NCI-H187 (cell line): ENCODE results near the gene USP4.
"Not testable (repeated sequence)": the region's sequence is repeated elsewhere in the genome, so short reads cannot be mapped to it uniquely, and the experiment has no call there.

Source experiments
- DNase-seq, 2 experiments: peaks; one replicate each; lab custom pipeline; 2025; lab: John Stamatoyannopoulos, UW

Gene USP4, protein sequence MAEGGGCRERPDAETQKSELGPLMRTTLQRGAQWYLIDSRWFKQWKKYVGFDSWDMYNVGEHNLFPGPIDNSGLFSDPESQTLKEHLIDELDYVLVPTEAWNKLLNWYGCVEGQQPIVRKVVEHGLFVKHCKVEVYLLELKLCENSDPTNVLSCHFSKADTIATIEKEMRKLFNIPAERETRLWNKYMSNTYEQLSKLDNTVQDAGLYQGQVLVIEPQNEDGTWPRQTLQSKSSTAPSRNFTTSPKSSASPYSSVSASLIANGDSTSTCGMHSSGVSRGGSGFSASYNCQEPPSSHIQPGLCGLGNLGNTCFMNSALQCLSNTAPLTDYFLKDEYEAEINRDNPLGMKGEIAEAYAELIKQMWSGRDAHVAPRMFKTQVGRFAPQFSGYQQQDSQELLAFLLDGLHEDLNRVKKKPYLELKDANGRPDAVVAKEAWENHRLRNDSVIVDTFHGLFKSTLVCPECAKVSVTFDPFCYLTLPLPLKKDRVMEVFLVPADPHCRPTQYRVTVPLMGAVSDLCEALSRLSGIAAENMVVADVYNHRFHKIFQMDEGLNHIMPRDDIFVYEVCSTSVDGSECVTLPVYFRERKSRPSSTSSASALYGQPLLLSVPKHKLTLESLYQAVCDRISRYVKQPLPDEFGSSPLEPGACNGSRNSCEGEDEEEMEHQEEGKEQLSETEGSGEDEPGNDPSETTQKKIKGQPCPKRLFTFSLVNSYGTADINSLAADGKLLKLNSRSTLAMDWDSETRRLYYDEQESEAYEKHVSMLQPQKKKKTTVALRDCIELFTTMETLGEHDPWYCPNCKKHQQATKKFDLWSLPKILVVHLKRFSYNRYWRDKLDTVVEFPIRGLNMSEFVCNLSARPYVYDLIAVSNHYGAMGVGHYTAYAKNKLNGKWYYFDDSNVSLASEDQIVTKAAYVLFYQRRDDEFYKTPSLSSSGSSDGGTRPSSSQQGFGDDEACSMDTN

DNA sequence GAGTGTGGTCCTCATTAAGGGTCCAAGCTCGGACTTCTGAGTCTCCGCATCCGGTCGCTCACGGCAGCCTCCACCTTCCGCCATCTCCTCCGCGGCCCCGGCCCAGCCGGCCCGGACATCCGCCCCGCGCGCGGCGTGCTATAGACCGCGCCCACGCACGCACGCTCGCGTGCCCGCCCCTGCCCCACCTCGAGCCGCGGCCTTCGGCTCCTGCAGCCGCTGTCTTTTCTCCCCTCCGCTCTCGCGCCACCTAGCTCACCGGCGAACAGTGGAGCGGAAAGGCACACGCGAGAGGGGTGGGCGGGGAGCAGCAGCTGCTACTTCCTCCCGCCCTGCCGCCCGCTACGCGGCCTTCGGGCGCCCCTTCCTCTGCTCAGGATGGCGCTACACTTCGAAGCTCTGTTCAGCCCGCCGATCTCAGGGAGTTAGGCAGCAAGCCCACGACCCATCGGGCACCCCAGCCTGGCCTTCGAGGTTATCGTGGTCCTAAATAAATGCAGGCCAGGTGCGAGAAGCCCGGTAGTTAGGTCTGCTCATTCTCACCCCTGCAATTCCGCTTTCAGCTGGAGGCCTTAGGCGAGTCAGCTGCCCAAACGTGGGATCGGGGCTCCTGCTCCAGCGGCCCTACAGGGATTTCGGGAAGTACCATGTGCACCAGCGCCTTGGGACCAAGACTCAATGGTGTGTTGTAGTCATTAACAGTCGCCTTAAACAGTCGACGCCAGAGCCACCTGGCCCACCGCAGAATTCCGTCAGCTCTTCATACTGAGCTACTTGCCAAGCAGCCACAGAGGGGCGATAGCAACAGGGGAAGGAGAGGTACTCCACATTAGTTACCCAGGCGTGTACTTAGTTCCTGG is at the start of gene USP4:
USP4 (minus strand) TSS at position 113 of the 860 bp plus-strand sequence; CDS start at position 84, 29 bp downstream.
- peak; percentile 46 to 70 for DNase-seq

DNA sequence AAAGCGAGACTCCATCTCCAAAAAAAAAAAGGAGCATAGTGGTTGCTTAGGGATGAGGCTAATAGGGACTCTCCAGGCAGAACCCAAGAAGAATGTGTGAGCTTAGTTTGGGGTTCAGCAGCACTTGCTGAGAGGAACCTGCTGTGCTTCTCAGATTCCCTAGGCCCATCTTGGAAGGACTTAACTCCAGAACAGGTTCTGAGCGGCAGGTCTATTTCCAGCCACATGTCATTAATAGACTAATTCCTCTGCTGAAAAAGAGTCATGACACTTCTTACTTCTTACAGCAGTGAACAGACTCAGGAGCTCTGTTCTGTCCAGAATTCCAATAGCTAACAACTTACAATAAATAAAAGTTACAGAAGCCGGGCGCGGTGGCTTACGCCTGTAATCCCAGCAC is 49.4 kb upstream of the USP4 start:
- DNase-seq = no peak

DNA sequence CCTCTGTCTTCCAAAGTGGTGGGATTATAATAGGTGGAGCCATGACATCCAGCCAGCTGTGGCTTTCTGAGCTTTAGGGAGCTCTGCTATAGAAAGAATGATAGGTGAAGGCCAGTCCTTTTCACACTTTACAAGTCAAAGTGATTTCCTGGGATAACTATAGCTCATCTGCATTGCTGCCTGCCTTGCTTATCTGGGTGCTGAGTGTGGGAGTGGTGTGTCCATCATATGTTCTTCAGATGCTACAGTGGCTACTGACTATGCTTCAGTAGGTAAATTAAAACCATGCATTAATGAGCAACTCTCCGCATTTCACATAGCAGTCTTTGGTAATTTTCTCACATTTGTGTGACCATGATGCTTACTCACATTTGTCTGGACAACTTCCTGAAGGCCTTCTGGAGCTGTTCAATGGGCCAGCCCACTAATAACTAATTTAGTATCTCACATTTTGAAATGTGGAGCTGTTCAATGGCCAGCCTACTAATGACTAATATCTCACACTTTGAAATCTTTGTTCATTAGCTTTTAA is 48.5 kb upstream of the USP4 start:
- DNase-seq = no peak

DNA sequence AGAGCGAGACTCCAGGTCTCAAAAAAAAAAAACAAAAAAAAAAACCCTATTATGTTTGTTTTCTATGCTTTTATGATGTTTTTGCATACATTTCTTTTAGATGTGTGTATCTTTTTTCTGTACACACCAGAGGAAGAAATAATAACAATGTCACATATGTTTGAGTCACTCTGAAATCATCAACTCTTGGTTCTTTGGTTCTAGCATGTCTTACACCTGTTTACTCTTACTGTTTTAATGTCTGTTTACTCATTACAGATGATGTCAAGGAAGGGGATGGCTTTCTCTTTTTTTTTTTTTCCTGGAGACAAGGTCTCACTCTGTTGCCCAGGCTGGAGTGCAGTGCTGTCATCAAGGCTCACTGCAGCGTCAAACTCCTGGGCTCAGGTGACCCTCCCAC is 47.9 kb upstream of the USP4 start:
- no peak for DNase-seq

DNA sequence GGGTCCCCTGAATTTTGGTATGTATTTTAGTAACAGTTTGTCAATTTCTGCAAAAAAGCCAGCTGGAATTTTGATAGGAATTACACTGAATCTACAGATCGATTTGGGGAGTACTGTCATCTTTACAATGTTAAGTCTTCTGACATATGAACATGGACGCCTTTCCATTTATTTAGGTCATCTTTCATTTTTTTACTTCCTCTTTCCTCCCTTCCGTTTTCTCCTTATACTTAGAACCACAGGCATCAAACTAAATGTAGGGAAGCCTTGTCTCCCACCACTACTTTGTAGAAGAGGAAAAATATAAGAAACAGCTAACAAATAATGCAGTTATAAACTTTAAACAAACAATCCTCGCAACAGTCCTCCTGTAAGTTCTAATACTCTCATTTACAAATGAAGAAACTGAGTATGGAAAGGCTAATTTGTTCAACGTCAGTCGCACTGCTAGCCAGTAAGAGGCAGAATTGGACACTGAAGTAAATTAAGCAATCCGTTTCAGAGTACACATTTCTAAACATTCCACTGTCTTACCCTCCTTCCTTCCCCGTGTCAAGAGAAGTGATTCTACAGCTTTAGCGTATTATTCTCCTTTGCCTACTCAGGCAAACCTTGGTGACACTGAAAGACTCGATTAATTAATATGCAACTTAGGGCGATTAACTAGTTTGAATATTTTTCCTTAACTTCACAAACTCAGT is 46.4 kb upstream of the USP4 start:
- no peak for DNase-seq

DNA sequence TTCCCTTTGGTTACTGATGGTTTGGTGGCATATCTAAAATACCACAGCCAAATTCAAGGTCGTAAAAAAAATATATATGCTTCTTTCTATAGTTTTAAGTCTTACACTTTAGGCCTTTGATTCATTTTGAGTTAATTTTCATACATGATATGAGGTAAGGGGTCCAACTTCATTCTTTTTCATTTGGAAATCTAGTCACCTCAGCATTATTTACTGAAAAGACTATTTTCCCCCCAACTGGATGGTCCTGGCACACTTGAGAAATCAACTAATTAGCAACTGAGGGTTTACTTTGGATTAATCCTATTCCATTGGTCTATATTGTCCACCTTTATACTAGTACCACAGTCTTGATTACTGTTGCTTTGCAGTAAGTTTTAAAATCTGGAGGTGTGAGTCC is 45.8 kb upstream of the USP4 start:
- no peak for DNase-seq

DNA sequence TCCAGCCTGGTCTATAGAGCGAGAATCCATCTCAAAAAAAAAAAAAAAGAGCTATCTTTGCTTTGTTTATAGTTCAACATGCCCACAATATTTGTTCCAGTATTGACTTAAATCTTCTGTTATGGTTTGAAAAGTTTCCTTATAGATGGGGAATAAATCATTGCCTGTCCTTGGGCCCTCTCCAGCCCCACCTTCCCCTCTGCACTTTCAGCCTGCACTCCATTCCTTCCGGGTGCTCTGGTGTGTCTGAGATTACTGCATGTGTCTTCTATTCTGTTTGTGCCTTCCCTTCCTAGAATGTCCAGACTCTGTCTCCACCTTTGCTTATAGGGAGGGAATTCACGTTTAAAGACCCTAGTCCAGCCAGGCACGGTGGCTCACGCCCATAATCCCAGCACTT is 43.5 kb upstream of the USP4 start:
- DNase-seq = no peak

DNA sequence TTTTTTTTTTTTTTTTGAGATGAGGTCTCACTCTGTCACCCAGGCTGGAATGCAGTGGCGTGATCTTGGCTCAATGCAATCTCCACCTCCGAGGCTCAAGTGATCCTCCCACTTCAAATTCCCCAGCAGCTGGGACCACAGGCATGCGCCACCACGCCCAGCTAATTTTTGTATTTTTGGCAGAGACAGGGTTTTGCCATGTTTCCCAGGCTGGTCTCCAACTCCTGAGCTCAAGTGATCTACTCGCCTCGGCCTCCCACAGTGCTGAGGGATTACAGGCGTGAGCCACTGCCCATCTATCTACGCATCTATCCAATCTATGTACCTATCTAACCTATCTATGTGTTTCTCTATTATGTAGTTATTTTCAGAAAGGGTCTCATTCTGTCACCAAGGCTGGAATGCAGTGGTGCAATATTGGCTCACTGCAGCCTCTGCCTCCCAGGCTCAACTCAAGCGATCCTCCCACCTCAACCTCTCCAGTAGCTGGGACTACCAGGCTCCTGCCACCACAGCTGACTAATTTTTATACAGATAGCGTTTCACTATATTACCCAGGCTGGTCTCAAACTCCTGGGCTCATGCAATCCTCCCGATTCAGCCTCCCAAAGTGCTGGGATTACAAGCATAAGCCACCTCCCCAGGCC is 38.5 kb upstream of the USP4 start:
- no peak for DNase-seq

DNA sequence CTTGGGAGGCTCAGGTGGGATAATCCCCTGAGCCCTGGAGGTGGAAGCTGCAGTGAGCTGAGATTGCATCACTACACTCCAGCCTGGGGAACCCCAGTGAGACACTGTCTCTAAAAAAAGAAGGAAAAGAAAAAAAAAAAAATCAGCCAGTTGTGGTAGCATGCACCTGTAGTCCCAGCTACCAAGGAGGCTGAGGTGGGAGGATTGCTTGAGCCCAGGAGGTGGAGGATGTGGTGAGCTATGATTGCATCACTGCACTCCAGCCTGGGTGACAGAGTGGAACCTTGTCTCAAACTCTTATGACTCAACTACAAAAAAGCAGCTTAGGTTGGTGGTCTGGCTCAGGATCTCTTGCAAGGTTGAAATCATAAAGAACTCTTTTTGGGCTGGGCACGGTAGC is 37.6 kb upstream of the USP4 start:
- no peak for DNase-seq

DNA sequence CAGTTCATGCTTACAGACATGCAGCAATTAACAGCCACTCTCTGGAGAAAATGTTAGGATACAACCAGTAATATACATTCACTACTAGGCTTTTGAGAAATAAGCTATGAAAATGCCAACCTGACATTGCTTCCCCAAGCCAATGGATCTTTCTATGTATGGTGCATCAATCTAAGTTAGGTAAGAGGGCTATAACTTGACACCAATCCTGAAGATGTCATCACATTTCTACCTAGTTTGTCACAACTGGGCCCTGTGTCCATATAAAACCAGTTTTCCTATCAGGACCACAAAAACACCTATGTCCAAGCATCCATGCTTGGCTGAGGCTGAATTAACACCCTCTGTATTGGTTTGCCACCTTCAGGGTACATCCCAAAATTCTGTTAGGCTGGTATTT is 32.1 kb upstream of the USP4 start:
- no peak for DNase-seq

DNA sequence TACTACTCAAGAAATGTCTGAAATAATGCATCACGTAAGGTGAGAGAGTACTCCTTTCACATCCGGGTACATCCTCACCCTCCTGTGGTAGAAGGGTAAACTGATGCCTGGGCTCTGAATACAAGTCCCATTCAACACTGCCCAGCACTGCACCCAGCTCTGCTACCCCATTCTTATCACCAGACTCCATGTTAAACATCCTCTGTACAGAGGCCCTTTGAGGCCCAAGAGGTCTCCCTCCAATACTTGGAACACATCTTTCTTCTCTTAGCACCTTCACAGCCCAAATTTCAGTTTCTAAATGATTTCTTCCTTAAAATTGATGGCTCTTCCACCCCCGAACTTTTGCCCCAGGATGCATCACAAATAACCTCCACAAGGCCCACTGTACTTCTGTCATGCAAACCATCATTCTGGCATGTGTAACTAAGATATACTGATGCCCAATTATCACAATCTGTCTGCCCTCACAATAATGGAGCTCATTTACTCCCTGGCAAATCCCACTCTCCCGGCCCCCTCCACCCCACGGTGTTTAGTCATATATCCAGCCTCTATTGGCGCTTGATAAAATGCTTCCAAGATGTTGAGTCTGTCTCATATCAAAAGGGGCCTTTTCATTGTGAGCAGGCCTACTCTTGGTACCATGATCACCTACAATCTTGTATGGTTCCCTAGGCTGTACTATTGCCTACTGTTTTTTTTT is 30.9 kb upstream of the USP4 start:
- no peak for DNase-seq

DNA sequence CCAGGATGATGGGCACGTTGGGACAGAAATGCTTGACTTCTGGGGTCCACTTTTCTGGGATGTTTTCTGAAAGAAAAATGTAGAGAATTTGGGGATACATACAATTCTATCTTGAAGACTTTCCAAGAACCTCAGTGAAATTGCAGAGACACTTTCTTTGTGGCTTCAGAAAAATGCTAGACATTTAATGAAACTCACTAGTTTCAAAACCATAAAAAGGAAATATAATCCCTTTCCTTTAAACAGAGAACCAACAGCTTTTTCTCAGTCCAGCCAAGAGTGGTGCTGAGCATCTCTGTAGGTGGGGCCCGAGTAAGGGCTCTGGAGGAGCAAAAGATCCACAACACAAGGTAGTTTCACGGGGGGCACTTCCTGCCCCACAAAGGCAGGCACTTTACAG is 22.7 kb upstream of the USP4 start:
- no peak for DNase-seq

DNA sequence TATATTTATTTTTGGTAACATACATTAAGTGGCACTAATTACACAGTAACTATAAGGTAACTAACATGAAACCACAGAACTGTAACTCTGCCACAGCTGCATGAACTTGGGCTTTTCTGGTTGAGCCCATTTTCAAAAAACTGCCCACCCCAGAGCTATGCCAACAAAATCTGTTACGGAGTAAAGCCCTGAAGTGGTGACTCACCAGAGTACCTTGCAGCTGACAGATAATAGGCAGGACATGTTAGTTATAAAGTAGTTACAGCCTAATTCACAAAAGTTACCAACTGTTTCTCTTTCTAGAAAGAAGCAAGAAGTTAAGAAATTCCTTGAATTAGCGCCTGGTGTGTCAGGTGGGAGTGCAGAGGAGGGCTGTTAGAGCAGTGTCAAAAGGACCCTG is 19.8 kb upstream of the USP4 start:
- DNase-seq = no peak

DNA sequence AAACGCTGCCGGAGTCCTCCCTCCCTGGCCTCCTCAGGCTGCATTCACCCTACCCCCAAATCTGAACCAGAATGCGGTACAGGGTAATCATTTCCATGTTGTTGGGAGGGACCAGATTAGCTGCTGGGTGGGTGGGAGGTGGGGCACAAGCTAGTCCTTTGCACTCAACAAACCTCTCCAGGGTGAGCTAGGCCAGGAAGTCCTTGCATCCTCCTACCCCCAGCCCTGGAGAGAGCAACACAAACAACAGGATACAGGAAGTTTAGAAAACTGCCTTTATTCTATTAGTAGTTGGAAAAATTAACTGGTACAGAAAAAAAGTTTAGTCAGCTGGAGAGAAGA is 19.0 kb upstream of the USP4 start:
- no peak for DNase-seq

DNA sequence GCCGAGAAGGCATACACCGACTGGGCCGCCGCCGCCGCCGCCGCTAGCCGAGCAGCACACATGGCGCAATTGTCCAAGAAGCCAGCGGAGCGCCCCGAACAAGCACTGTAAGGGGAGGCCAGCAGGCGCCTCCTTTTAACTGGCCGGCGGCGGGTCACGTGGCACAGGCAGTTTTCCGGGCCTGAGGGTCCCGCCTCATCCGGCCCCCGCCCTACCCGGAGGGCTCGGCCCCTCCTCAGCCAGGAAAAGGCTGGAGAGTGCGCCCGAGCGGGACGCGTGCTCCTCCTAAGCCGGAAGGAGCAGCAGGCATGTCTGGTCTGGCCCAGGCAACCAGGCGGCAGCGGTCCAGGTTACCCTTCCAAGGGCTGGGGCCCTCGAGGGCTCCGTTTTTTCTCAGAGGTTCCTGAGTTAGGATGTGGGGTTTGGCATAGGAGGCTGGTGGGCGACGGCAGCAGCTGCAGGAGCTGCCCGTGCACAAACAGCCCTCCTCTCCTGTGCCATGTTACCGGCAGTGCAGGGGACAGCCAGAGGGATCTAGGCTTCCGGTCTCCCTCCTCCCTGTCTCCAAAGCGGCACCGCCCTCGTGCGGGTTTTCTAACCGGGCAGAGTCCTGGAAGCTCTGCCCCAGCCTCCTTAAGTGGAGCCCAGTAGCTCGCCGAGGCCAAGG is 18.5 kb upstream of the USP4 start, which contains the start of gene GPX1:
GPX1 (minus strand) TSS at position 137 of the 667 bp plus-strand sequence; CDS start at position 62, 75 bp downstream.
- DNase-seq = peak; percentile 45 to 82

DNA sequence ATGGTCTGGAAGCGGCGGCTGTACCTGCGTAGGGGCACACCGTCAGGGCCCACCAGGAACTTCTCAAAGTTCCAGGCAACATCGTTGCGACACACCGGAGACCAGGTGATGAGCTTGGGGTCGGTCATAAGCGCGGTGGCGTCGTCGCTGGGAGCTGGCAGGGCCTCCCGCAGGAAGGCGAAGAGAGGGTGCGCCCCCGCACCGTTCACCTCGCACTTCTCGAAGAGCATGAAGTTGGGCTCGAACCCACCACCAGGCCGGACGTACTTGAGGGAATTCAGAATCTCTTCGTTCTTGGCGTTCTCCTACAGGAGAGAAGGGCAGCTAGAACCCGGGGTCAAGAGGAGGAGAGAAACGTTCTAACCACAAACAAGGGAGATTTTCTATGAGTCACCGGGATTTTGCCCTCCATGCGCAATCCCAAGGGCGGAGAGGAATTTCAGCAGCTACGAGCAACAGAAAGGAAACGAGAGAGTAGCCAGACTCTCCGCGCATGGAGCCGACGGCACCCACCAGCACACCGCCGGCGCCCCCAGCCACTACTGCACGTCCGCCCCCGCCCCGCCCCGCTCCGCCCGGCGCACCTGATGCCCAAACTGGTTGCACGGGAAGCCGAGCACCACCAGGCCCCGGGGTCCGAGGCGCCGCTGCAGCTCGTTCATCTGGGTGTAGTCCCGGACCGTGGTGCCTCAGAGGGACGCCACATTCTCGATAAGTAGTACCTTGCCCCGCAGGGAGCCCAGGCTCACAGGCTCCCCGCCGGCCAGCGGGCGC is 17.8 kb upstream of the USP4 start:
- not testable (repeated sequence) for DNase-seq

DNA sequence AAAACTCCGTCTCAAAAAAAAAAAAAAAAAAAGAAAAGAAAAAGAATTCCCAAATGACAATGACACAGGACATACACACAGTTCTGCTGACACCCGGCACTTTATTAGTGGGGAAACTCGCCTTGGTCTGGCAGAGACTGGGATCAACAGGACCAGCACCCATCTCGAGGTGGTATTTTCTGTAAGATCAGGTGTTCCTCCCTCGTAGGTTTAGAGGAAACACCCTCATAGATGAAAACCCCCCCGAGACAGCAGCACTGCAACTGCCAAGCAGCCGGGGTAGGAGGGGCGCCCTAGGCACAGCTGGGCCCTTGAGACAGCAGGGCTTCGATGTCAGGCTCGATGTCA is 17.2 kb upstream of the USP4 start:
- not testable (repeated sequence) for DNase-seq

DNA sequence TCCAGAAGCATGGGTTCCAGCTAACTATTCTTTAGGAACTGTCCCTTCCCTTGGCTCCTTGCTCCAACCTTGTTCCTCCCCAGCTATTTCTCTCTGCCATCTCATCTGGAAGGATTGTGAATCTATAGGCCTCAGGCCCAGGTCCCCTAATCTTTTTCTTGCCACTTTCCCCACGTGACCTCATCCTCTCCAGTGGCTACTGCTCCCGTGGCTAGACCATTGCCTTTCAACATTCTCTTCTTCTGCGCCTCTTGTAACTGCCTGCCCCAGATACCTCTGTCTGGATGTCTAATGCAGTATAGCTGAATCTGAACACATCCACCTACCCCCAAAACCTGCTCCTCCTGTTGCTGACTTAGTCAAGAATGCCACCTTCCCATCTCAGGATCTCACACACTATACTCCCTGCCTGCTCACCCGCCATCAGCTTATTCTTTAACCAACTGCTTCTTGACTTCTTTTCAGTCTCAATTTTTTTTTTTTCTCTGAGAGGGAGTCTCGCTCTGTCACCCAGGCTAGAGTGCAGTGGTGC is 13.1 kb upstream of the USP4 start:
- no peak for DNase-seq
